Measurements from ENCODE around the gene KREMEN2. TPM values are rescaled to one million over a fixed set of nuclear protein-coding genes. Genes with fewer than 3 reads are reported as not detected.

KREMEN2 gene
- total and polyA plus RNA-seq, 8 donors, result 0.07 to 0.32 (median 0.16) TPM; not detected in 3

DNA sequence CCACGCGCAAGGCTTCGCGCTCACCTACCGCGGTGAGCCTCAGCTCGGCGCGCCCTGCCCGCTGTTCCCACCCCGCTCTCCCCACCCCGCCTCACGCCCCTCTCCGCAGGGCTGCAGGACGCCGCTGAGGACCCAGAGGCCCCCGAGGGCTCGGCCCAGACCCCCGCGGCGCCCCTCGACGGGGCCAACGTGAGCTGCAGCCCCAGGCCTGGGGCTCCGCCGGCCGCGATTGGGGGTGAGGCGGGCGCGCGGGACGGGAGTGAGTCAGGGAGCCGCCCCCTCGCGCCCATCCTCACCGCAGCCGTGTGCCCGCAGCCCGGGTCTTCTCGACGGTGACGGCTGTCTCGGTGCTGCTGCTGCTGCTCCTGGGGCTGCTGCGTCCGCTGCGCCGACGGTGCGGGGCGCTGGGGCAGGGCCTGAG lies 3.1 kb downstream of the KREMEN2 start:
- peak overlapping the region in 3 of 4 donors; percentile 12 to 35 (median 26) for H3K4me3 ChIP-seq
- no peaks in the 10 kb centered on the region for H3K36me3 ChIP-seq
- peaks cover 0 to 19% (median 10%) of the 10 kb centered on the region in 4 donors for H3K27me3 ChIP-seq
- DNase-seq, result peak in 4 of 6 donors; percentile 14 to 77 (median 31)
- no peaks in the 10 kb centered on the region for H3K9me3 ChIP-seq
- TF ChIP-seq, protein P1, sequence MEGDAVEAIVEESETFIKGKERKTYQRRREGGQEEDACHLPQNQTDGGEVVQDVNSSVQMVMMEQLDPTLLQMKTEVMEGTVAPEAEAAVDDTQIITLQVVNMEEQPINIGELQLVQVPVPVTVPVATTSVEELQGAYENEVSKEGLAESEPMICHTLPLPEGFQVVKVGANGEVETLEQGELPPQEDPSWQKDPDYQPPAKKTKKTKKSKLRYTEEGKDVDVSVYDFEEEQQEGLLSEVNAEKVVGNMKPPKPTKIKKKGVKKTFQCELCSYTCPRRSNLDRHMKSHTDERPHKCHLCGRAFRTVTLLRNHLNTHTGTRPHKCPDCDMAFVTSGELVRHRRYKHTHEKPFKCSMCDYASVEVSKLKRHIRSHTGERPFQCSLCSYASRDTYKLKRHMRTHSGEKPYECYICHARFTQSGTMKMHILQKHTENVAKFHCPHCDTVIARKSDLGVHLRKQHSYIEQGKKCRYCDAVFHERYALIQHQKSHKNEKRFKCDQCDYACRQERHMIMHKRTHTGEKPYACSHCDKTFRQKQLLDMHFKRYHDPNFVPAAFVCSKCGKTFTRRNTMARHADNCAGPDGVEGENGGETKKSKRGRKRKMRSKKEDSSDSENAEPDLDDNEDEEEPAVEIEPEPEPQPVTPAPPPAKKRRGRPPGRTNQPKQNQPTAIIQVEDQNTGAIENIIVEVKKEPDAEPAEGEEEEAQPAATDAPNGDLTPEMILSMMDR (IDR thresholded peaks at IDR 0.05), result no peak
- WGBS, 2 donors, result 10 to 12% methylated on average over 18 to 51 of the region's 51 CpGs
- ATAC-seq, result no peak
- intact Hi-C loops (cut with DNase I), result no loop called here
- H3K4me1 ChIP-seq, result peaks cover 8 to 29% (median 10%) of the 10 kb centered on the region in 3 donors
- no peak overlapping the region for H3K27ac ChIP-seq
- FAIRE-seq, result no peak

DNA sequence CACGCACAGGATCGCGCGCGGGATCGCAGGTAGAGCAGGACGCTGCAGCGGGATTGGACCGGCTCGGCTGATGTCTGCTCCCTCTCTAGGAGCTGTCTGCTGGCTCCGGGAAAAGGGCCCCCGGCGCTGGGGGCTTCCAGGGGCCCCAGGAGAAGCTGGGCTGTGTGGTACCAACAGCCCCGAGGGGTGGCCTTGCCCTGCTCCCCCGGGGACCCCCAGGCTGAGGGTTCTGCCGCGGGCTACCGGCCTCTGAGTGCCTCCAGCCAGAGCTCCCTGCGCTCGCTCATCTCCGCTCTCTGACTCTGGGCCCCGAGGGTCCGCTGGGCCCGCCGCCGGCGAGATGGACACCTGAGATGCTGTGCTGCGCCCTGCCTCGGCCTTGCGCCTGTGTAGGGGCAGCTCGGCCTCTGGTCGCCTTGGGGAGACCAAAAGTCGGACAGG lies 3.7 kb downstream of the KREMEN2 start:
- Histone ChIP-seq H3K9me3 (no peaks in the 10 kb centered on the region), H3K36me3 (no peaks in the 10 kb centered on the region), H3K27ac (no peak overlapping the region), H3K4me1 (peaks cover 8 to 29% (median 10%) of the 10 kb centered on the region in 3 donors), H3K4me3 (no peak overlapping the region), H3K27me3 (peaks cover 0 to 19% (median 10%) of the 10 kb centered on the region in 4 donors)
- DNase-seq, result peak in 4 of 6 donors; percentile 4 to 81 (median 43)
- 51 to 55% methylated on average over 25 to 33 of the region's 33 CpGs for WGBS, 2 donors
- TF ChIP-seq, protein P1 (IDR thresholded peaks at IDR 0.05), result no peak
- intact Hi-C loops (cut with DNase I), result no loop called here
- no peak for ATAC-seq
- no peak for FAIRE-seq

DNA sequence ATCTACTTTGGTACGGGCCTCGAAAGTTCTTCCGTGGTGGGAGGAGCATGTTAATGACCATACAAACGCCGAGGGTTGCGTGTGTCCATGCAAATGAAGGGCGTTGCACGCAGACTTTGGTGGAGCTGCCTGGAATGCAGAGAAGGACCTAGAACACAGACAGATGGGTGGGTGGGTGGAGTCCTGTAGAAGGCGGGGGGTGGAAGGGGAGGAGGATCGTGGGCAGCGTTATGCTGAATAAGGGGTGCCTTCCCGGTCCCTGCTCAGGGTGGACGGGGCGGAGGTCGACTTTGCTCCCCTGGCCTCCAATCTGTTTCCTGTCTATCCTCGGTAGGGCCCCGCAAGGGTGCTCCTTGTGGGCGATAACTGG lies 4.3 kb downstream of the KREMEN2 start:
- TF ChIP-seq, protein P1 (IDR thresholded peaks at IDR 0.05), result no peak
- FAIRE-seq (no peak), ATAC-seq (no peak), DNase-seq (peak in 1 of 6 donors; percentile 45)
- H3K4me1 ChIP-seq, result peaks cover 8 to 28% (median 10%) of the 10 kb centered on the region in 3 donors
- H3K27me3 ChIP-seq, result peaks cover 0 to 19% (median 9%) of the 10 kb centered on the region in 4 donors
- no peaks in the 10 kb centered on the region for H3K9me3 ChIP-seq
- peak overlapping the region in 3 of 4 donors; percentile 74 to 92 (median 89) for H3K4me3 ChIP-seq
- intact Hi-C loops (cut with DNase I), result no loop called here
- H3K27ac ChIP-seq, result no peak overlapping the region
- H3K36me3 ChIP-seq, result no peaks in the 10 kb centered on the region
- 22 to 23% methylated on average over 18 of the region's 18 CpGs for WGBS, 2 donors

DNA sequence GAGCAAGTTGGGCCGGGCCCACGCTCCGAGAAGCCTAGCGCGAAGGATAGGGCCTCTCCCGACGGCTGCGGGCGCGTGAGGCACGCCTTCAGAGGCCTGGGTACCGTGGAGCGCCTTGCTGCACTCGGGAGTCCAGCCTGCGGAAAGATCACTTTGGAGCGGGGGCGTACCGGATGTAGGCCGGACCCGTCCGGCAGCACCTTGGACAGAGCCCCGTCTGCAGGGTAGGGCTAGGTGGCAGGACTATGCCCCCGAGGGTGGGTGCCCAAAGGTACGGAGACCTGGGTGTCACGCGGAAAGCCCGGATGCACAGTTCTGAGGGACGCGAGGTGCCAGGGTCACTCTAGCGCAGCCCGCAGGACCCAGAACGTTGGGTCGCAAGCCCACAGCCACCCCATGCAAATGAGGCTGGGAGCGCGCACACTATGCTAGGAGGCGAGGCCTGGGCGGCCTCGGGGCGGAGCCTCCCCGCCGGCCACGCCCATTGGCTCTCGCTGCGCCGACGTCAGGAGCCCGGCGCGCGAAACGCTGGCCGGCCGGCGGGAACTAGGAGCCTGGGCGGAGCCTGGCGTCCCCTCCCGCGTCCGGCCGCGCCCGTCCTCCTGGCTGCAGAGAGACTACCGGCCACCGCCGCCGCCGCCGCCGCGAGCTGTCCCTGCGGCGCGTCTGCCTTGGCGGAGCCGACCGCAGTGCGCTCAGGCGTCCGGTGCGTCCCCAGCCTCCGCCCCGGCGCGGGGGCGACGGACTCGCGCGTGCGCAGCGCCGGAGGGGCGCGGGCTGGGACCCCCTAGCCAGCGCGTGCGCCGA lies 4.9 kb downstream of the KREMEN2 start, which contains the start of gene PAQR4:
TSS of gene PAQR4 (plus strand) at position 611 of the 807 bp plus-strand sequence. CDS start 327 bp downstream, outside the sequence.
- peak within 1 kb of the TSS; percentile 68 to 92 (median 82) for H3K4me3 ChIP-seq
- H3K36me3 ChIP-seq, result no peaks in the 10 kb centered on the region
- no peaks in the 10 kb centered on the region for H3K9me3 ChIP-seq
- DNase-seq (peak; percentile 83 to 95 (median 92)), FAIRE-seq (no peak), ATAC-seq (peak; percentile 86 to 91 (median 88))
- TF ChIP-seq, protein P1 (IDR thresholded peaks at IDR 0.05), result no peak
- WGBS, 2 donors, result 2 to 3% methylated on average over 62 to 98 of the region's 98 CpGs
- intact Hi-C loops (cut with DNase I), result no loop called here
- H3K4me1 ChIP-seq, result peaks cover 8 to 22% (median 9%) of the 10 kb centered on the region in 3 donors
- H3K27me3 ChIP-seq, result peaks cover 0 to 19% (median 8%) of the 10 kb centered on the region in 4 donors
- peak within 1 kb of the TSS; percentile 4 to 47 (median 24) for H3K27ac ChIP-seq
